ENCODE data around the gene PRRC2B. TPM values are rescaled to one million over a fixed set of nuclear protein-coding genes. Genes with fewer than 3 reads are reported as not detected.

Gene PRRC2B
- total and polyA plus RNA-seq, 4 donors: 10.3 to 44.3 (median 27.0) TPM

- no peaks in the 10 kb centered on the region for H3K27me3 ChIP-seq (ENCODE audit: control insufficient read depth in 4 of 4, insufficient read depth in 4 of 4, low read length in 3 of 4)
- peaks cover 11 to 43% (median 24%) of the 10 kb centered on the region in 4 donors for H3K36me3 ChIP-seq (ENCODE audit: control insufficient read depth in 4 of 4, insufficient read depth in 3 of 4, low read depth in 1 of 4, low read length in 3 of 4)
- H3K9ac ChIP-seq (ENCODE audit: low read depth in 1 of 2, low read length in 2 of 2): no peak overlapping the region
- WGBS: 74% methylated on average over 12 of the region's 12 CpGs
- no peak for DNase-seq (ENCODE audit: low spot score)
- peaks cover 6 to 23% (median 14%) of the 10 kb centered on the region in 4 donors for H3K4me1 ChIP-seq (ENCODE audit: control insufficient read depth in 4 of 4, insufficient read depth in 4 of 4, low read length in 3 of 4)
- H3K27ac ChIP-seq (ENCODE audit: low read depth in 1 of 2, low read length in 2 of 2): no peak overlapping the region
- TF ChIP-seq YY1 (IDR thresholded peaks at IDR 0.05): no peak
- TF ChIP-seq TAF1 (conservative IDR thresholded peaks at IDR 0.05): no peak
- no peak for TF ChIP-seq MAX (IDR thresholded peaks at IDR 0.05)
- no peak for TF ChIP-seq HNF4A (conservative IDR thresholded peaks at IDR 0.05)
- TF ChIP-seq SP1 (IDR thresholded peaks at IDR 0.05): no peak
- no peak for TF ChIP-seq JUND (IDR thresholded peaks at IDR 0.05)
- TF ChIP-seq EGR1 (IDR thresholded peaks at IDR 0.05; ENCODE audit: low read depth in 2 of 2): no peak
- no peak for TF ChIP-seq HNF4G (IDR thresholded peaks at IDR 0.05)
- no peak overlapping the region for H3K4me3 ChIP-seq (ENCODE audit: low read depth in 1 of 3, low read length in 3 of 3)
- H3K9me3 ChIP-seq (ENCODE audit: control insufficient read depth in 4 of 4, low read length in 3 of 4): no peaks in the 10 kb centered on the region
These were observed 106.5 kb downstream of the PRRC2B start for GRCh38 chr9:131500377-131500776.

DNA sequence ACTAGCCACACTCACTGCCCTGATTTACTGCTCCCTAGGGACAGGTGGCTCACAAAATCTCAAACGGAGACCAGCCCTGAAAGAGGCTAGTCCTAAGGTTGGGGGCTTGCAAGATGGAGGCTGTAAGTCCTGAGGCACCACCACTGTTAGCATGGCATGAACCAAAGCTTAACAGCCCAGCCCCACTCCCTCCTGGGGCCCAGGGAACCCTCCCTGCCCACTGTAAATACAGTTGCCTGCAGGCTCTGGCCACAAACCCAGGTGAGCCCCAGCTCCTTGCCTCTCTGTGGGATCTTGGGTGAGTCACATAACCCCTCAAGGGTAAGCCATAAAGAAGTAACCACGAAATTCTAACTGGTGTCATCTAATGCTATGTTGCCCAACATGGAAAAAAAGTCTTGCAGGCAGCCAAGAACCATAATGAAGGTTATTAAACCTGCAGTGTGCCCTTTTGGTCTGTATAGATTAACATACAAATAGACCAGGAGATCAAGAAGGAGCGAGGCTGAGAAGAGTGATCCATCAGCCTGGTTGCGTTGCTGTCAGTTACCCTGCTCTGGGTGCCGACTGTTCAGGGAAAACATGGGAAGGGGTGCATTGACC lies 107.2 kb downstream of the PRRC2B start:
- H3K9me3 ChIP-seq (ENCODE audit: control insufficient read depth in 4 of 4, low read length in 3 of 4): no peaks in the 10 kb centered on the region
- TF ChIP-seq EGR1 (IDR thresholded peaks at IDR 0.05; ENCODE audit: low read depth in 2 of 2) (no peak), NR2F2 (IDR thresholded peaks at IDR 0.05) (no peak), REST (IDR thresholded peaks at IDR 0.05) (no peak), GABPA (IDR thresholded peaks at IDR 0.05 in 1 of 2, conservative IDR thresholded peaks at IDR 0.05 in 1 of 2) (no peak), FOXA2 (IDR thresholded peaks at IDR 0.05) (no peak), TAF1 (conservative IDR thresholded peaks at IDR 0.05) (no peak), ZBTB33 (IDR thresholded peaks at IDR 0.05) (no peak), SP1 (IDR thresholded peaks at IDR 0.05) (no peak), HNF4A (conservative IDR thresholded peaks at IDR 0.05) (no peak), JUND (IDR thresholded peaks at IDR 0.05) (no peak), RAD21 (IDR thresholded peaks at IDR 0.05) (no peak), YY1 (IDR thresholded peaks at IDR 0.05) (no peak), RXRA (IDR thresholded peaks at IDR 0.05) (no peak), CTCF (IDR thresholded peaks at IDR 0.05; ENCODE audit: low read depth, low read length, missing input control) (no peak), MAX (IDR thresholded peaks at IDR 0.05) (no peak), HNF4G (IDR thresholded peaks at IDR 0.05) (no peak), FOXA1 (IDR thresholded peaks at IDR 0.05) (no peak)
- TF ChIP-seq, protein P1, sequence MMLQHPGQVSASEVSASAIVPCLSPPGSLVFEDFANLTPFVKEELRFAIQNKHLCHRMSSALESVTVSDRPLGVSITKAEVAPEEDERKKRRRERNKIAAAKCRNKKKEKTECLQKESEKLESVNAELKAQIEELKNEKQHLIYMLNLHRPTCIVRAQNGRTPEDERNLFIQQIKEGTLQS (IDR thresholded peaks at IDR 0.05): no peak
- H3K9ac ChIP-seq (ENCODE audit: low read depth in 1 of 2, low read length in 2 of 2): no peak overlapping the region
- no peak overlapping the region for H3K4me3 ChIP-seq (ENCODE audit: low read depth in 1 of 3, low read length in 3 of 3)
- no peak overlapping the region for H3K27ac ChIP-seq (ENCODE audit: low read depth in 1 of 2, low read length in 2 of 2)
- H3K36me3 ChIP-seq (ENCODE audit: control insufficient read depth in 4 of 4, insufficient read depth in 3 of 4, low read depth in 1 of 4, low read length in 3 of 4): peaks cover 6 to 36% (median 22%) of the 10 kb centered on the region in 4 donors
- WGBS: 61% methylated on average over 5 of the region's 5 CpGs
- peaks cover 6 to 27% (median 16%) of the 10 kb centered on the region in 4 donors for H3K4me1 ChIP-seq (ENCODE audit: control insufficient read depth in 4 of 4, insufficient read depth in 4 of 4, low read length in 3 of 4)
- no peaks in the 10 kb centered on the region for H3K27me3 ChIP-seq (ENCODE audit: control insufficient read depth in 4 of 4, insufficient read depth in 4 of 4, low read length in 3 of 4)
- no peak for DNase-seq (ENCODE audit: low spot score)

Measured in liver (tissue), 9 donors.